NB4 (cell line): Measurements from ENCODE around the gene SENP1.

Source experiments
- CTCF ChIP-seq: IDR thresholded peaks from one replicate; pipeline ENCODE4 v1.5.1; 2012; ENCODE audit warnings: low read depth, low read length
- MAX ChIP-seq: IDR thresholded peaks from 2 replicates; pipeline ENCODE4 v1.6.1; 2011; ENCODE audit warnings: low read depth, low read length
- MYC ChIP-seq: IDR thresholded peaks from 2 replicates; pipeline ENCODE4 v1.6.1; 2011; ENCODE audit warnings: low read depth, low read length
- POLR2A ChIP-seq: IDR thresholded peaks from 2 replicates; pipeline ENCODE4 v1.6.1; 2011; ENCODE audit warnings: mild to moderate bottlenecking; ENCODE audit not compliant: insufficient read length; ENCODE audit errors: extremely low read depth

GRCh38 chr12:48058771-48059170 is 47.1 kb downstream of the SENP1 start:
- TF ChIP-seq CTCF (no peak), POLR2A (no peak), MYC (no peak), MAX (no peak)
